Uterus (tissue), 4 donors: ENCODE measurements around the gene CAB39. TPM values are rescaled to one million over a fixed set of nuclear protein-coding genes. Genes with fewer than 3 reads are reported as not detected.

Experiments used
- DNase-seq, 2 donors: peaks; one replicate each; pipeline ENCODE4 v3.0.0-alpha.2; 2019 to 2020
- H3K27ac ChIP-seq, 2 donors: fragments of 200-600 bp; sonication (generic); 1 replicate in 1 of 2; 2 replicates in 1 of 2; pipeline ENCODE4 v1.5.1; 2016 to 2018
- H3K27me3 ChIP-seq, 2 donors: fragments of 200-600 bp; sonication (generic); one replicate each; pipeline ENCODE4 v1.5.1; 2018 to 2019; ENCODE audit warnings: control low read depth in 1 of 2
- H3K36me3 ChIP-seq, 2 donors: fragments of 200-600 bp; sonication (generic); one replicate each; pipeline ENCODE4 v1.5.1; 2019; ENCODE audit warnings: control low read depth in 1 of 2
- H3K4me1 ChIP-seq, 2 donors: fragments of 200-600 bp; sonication (generic); one replicate each; pipeline ENCODE4 v1.5.1; 2018 to 2019; ENCODE audit warnings: control low read depth in 1 of 2
- H3K4me3 ChIP-seq, 2 donors: fragments of 200-600 bp; sonication (generic); 1 replicate in 1 of 2; 2 replicates in 1 of 2; pipeline ENCODE4 v1.5.1; 2018 to 2019; ENCODE audit warnings: mild to moderate bottlenecking in 1 of 2
- H3K9me3 ChIP-seq, 2 donors: fragments of 200-600 bp; sonication (generic); one replicate each; pipeline ENCODE4 v1.5.1; 2019; ENCODE audit warnings: control low read depth in 1 of 2
- CTCF ChIP-seq, 4 experiments: fragments of 200-600 bp in 2 of 4; fragments of 450-650 bp in 2 of 4; sonication (generic) in 2 of 4; IDR thresholded peaks; one replicate each; pipeline ENCODE4 v1.5.1; 2016 to 2019; ENCODE audit warnings: antibody characterized with exemption in 4 of 4, mild to moderate bottlenecking in 2 of 4, moderate library complexity in 1 of 4
- POLR2A ChIP-seq, 2 donors: fragments of 450-650 bp; IDR thresholded peaks; one replicate each; pipeline ENCODE4 v1.6.1; 2016; ENCODE audit warnings: antibody characterized with exemption in 2 of 2, mild to moderate bottlenecking in 1 of 2, moderate library complexity in 1 of 2
- intact Hi-C: fragments of 100-400 bp; cut with DNase I; formaldehyde crosslinking; loops from one replicate; pipeline ENCODE4 v1.15.1; 2023; ENCODE audit warnings: low total_unique reads
- total RNA-seq, 4 donors: library from RNA; depleted of rRNA in 3 of 4; stranded (reverse); fragments of >200 nt in 3 of 4; gene quantifications; one replicate each; pipeline versions ENCODE4 v1.1.0 to v1.2.4, GENCODE V29; 2014 to 2023
- donor health status: DM: yes; HTN: yes; CAD: no.

Gene CAB39
- total RNA-seq, 4 donors from 2014 or later, result 33.6 to 121 (median 78.0) TPM

GRCh38 chr2:230849633-230850357, 137.2 kb downstream of the CAB39 start:
- no peaks in the 10 kb centered on the region for H3K36me3 ChIP-seq
- H3K4me3 ChIP-seq, result no peak overlapping the region
- no peak overlapping the region for H3K27ac ChIP-seq
- DNase-seq, result no peak
- TF ChIP-seq POLR2A (IDR thresholded peaks at IDR 0.05), result no peak
- peak; percentile 32 to 63 (median 40) for TF ChIP-seq CTCF (IDR thresholded peaks at IDR 0.05)
- no peaks in the 10 kb centered on the region for H3K27me3 ChIP-seq
- H3K4me1 ChIP-seq, result no peaks in the 10 kb centered on the region
- no peaks in the 10 kb centered on the region for H3K9me3 ChIP-seq
- intact Hi-C loops, result no loop called here

- Histone ChIP-seq H3K36me3 (no peaks in the 10 kb centered on the region), H3K4me3 (no peak overlapping the region), H3K27ac (no peak overlapping the region), H3K4me1 (no peaks in the 10 kb centered on the region), H3K9me3 (no peaks in the 10 kb centered on the region), H3K27me3 (no peaks in the 10 kb centered on the region)
- no peak for DNase-seq
- no peak for TF ChIP-seq CTCF (IDR thresholded peaks at IDR 0.05)
- no peak for TF ChIP-seq POLR2A (IDR thresholded peaks at IDR 0.05)
- intact Hi-C loops, result no loop called here
These were observed 137.7 kb downstream of the CAB39 start for GRCh38 chr2:230850358-230850658.

- Histone ChIP-seq H3K4me1 (no peaks in the 10 kb centered on the region), H3K27ac (no peak overlapping the region), H3K27me3 (no peaks in the 10 kb centered on the region), H3K9me3 (no peaks in the 10 kb centered on the region), H3K36me3 (no peaks in the 10 kb centered on the region), H3K4me3 (no peak overlapping the region)
- no peak for DNase-seq
- intact Hi-C loops, result no loop called here
- no peak for TF ChIP-seq POLR2A (IDR thresholded peaks at IDR 0.05)
- TF ChIP-seq CTCF (IDR thresholded peaks at IDR 0.05), result no peak
These were observed 139.5 kb downstream of the CAB39 start for GRCh38 chr2:230852113-230852512.

- intact Hi-C loops, result no loop called here
- H3K9me3 ChIP-seq, result no peaks in the 10 kb centered on the region
- no peaks in the 10 kb centered on the region for H3K27me3 ChIP-seq
- no peaks in the 10 kb centered on the region for H3K36me3 ChIP-seq
- no peak for TF ChIP-seq CTCF (IDR thresholded peaks at IDR 0.05)
- no peak for TF ChIP-seq POLR2A (IDR thresholded peaks at IDR 0.05)
- H3K4me1 ChIP-seq, result no peaks in the 10 kb centered on the region
- H3K27ac ChIP-seq, result no peak overlapping the region
- H3K4me3 ChIP-seq, result no peak overlapping the region
- no peak for DNase-seq
These were observed 149.1 kb downstream of the CAB39 start for GRCh38 chr2:230861552-230862255.

GRCh38 chr2:230862292-230862691, 149.7 kb downstream of the CAB39 start:
- Histone ChIP-seq H3K4me3 (no peak overlapping the region), H3K9me3 (no peaks in the 10 kb centered on the region), H3K27ac (no peak overlapping the region), H3K4me1 (no peaks in the 10 kb centered on the region), H3K27me3 (no peaks in the 10 kb centered on the region), H3K36me3 (no peaks in the 10 kb centered on the region)
- intact Hi-C loops, result no loop called here
- DNase-seq, result no peak
- TF ChIP-seq POLR2A (IDR thresholded peaks at IDR 0.05) (no peak), CTCF (IDR thresholded peaks at IDR 0.05) (no peak)
